NCI-H345 treated with DMSO at 0.1 percent for 48 hours (cell line): ENCODE measurements around the gene SDK2.

ENCODE experiments used
- DNase-seq: peaks from one replicate; lab custom pipeline; 2025; ENCODE audit not compliant: unreplicated experiment; lab: John Stamatoyannopoulos, UW

SDK2 gene

GRCh38 chr17:73356561-73357170 lies 287.6 kb downstream of the SDK2 start:
- DNase-seq = no peak

GRCh38 chr17:73354423-73355284 lies 289.6 kb downstream of the SDK2 start:
- DNase-seq = no peak

DNA sequence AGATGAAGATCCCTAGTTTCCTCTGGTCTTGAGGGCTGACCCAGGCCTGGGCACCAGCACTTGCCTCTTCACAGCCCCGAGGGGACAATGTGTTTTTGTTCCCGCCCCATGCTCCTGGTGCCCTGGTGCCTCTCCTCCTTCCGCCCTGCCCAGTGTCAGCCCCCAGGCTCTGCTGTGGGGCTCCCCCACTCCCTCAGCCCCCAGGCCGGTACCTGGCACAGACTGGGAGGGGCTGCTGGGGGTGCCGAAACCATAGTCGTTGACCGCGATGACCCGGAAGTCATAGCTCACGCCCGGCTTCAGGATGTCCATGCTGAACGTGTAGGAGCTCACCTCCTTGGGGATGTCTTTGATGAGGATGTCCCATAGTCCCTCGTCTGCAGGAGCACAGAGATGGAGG lies 292.0 kb downstream of the SDK2 start:
- no peak for DNase-seq

DNA sequence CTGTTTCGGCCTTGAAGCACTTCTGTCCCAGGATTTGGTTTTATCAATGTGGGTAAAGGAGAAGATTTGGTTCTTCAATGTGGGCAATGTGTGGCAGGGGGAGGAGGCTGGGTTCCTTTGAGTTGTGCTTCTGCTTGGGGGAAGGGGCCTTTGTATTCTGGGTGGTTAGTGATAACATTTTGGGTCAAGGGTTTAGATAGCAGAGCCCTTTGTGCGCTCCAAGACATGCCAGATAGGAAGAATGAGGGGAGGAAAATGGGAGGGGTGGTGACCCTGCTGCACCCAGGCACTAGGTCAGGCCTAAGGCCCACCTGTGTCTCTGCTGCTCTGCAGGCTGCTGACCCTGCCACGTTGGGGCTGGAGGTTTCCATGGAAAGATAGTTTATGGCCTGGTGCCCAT lies 292.5 kb downstream of the SDK2 start:
- no peak for DNase-seq

- DNase-seq = no peak
These were observed 293.4 kb downstream of the SDK2 start for GRCh38 chr17:73350864-73351263.

GRCh38 chr17:73349647-73350046 lies 294.6 kb downstream of the SDK2 start:
- no peak for DNase-seq

- DNase-seq = no peak
These were observed 295.1 kb downstream of the SDK2 start for GRCh38 chr17:73349138-73349537.

DNA sequence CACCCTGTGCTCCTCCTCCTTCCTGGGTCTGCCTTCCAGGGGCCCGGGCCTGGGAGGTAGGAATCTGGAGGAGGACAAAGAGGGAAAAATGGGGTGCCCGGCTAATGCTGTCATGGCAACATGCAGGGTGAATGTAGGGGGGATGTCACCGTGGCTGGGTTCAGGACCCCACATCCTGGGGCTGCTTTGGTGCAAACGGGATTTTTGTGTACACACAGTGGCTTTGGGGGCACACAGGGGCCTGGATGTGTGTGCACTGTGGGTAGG lies 295.5 kb downstream of the SDK2 start:
- DNase-seq = no peak

GRCh38 chr17:73348018-73348828 lies 296.0 kb downstream of the SDK2 start:
- DNase-seq = no peak

- no peak for DNase-seq
These were observed 296.9 kb downstream of the SDK2 start for GRCh38 chr17:73347351-73347750.

GRCh38 chr17:73346501-73347162 lies 297.6 kb downstream of the SDK2 start:
- no peak for DNase-seq

- DNase-seq = no peak
These were observed 300.3 kb downstream of the SDK2 start for GRCh38 chr17:73343739-73344454.

DNA sequence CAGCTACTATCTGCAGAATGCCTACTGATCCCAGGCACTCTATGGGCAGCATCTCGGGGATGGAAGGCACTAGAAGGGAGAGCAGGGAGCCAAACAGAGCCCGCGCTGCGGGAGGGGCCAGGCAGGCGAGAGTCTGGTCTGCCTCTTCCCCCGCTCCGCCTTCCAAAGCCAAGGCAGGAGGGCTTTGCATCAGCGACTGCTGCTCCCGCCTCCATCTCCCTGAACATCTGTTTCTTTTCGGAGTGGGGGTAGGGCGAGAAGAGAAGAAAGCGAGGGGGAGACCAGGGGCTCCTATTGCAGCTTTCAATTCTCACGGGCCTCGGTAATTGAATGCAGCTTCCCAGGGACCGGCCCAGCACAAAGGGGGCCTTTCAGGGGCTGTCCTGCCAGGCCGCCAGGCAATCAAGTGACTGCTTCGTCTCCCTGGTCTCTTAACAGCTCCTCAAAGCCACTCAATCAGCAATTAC lies 301.0 kb downstream of the SDK2 start:
- DNase-seq = no peak

DNA sequence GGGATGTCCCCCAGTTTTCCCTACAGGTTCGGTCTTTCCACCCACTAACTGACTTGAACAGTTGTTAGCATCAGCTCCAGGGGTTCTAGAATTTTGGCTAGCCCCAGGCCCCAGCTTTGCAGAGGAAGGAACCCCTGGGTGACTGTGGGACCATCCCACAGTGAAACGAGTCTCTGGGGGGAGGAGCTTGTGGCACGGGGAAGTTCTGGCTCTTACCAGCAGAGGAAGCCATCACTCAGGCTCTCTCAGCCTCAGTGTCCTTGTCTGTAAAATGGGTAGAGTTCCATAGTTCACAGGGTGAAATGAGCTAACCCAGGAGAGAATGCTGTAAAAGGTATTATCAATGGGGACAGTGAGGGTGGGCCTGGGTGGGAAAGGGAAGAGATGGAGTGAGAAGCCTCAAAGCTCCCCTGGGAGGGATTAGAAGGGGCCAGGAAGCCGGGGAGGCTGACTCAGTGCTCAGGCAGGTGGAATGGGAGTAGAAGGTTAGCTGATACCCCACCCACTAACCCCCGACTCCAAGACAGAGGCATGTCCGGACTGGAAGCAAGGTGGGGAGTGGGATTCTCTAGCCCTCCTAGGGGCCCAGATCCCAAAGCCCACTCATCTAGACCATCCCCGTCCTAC lies 301.6 kb downstream of the SDK2 start:
- no peak for DNase-seq

GRCh38 chr17:73342050-73342522 lies 302.2 kb downstream of the SDK2 start:
- no peak for DNase-seq

DNA sequence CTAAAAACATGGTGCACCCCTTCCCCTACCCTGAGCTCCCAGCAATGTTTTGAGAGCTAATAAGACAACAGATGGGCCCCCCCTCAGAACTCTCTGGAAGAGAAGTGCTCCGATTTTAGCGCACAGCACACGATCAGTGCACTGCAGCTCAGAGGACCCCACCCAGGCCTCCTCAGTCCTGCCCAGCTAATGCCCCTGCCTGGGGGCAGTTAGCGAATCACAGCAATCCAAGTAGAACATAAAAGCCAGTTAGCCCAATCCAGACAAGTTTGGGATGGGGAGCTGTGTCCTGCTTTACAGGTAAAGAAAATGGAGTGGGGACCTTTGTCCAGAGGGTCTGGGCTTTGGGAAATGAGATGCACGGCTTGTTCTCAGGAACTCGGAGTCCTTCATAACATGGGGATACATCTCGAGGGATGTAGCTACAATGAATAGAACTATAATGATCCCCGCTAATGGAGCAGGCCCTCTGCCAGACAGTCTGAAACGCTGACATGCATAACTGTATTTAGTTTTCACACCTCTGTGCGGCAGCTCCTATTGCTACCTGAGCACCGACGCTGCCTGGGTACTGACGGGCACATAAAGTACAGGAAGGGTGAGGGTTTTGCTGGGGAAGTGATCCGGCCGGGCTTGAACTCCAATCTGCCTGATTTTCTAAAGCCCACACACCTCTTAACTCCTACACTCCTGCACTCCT lies 302.7 kb downstream of the SDK2 start:
- DNase-seq = no peak

DNA sequence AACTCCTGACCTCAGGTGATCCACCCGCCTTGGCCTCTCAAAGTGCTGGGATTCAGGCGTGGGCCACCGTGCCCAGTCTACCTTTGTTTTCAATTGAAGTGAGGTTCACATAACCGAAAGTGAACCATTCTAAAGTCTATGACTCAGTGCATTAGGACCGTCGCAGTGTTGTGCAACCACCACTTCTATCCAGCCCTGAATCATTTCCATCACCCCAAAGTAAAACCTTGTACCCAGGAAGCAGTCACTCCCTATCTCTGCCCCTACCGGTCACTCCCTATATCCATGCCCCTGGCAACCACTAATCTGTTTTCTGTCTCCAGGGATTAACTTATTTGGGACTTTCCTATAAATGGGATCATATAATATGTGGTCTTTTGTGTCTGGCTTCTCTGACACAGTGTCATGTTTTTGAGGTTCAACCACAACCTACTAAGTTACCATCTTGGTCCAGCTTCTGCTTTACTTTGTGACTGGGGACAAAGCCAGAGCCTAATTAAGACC lies 304.1 kb downstream of the SDK2 start:
- DNase-seq = no peak

DNA sequence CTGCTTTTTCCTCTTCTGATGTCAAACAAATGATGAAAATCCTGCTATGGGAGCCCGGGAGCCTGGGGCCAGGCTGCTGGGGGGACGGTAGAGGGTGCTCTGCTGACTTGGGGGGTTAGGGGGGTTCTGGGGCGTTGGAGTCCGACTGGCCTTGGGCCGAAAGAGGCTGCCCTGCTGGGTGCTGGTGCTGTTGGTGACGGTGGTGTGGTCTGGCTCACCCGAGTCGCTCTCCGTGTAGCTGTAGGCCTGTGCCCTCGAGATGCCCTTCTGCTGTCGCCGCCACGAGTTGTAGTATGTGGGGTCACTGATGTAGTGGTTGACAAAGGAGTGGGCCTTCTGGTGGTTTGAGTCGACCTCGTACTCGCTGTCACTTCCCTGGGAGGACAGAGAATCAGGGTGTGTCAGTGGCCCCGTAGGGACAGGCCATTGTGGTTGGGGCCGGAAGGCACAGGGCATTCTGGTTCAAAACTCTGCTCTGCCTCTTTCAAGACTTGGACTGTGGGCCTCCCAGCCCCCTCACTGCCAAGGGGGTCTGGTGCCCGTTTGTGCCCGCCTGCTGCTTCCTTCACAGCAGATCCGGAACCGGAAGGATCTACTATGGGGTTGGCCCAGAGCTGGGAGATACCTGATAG lies 305.6 kb downstream of the SDK2 start:
- no peak for DNase-seq

- DNase-seq = no peak
These were observed 306.2 kb downstream of the SDK2 start for GRCh38 chr17:73338050-73338521.
